Lower leg skin (tissue), 3 donors: Measurements from ENCODE around the gene WIZ.

Source experiments
- POLR2A ChIP-seq, 2 donors: fragments of 450-650 bp; IDR thresholded peaks; one replicate each; pipeline ENCODE4 v1.6.1; 2016 to 2017; ENCODE audit warnings: antibody characterized with exemption in 2 of 2, mild to moderate bottlenecking in 1 of 2, moderate library complexity in 1 of 2
- TF ChIP-seq, protein P1 (sequence below), 3 donors: fragments of 450-650 bp; IDR thresholded peaks; one replicate each; pipeline ENCODE4 v1.5.1; 2016; ENCODE audit warnings: antibody characterized with exemption in 3 of 3, mild to moderate bottlenecking in 3 of 3, moderate library complexity in 2 of 3

DNA sequence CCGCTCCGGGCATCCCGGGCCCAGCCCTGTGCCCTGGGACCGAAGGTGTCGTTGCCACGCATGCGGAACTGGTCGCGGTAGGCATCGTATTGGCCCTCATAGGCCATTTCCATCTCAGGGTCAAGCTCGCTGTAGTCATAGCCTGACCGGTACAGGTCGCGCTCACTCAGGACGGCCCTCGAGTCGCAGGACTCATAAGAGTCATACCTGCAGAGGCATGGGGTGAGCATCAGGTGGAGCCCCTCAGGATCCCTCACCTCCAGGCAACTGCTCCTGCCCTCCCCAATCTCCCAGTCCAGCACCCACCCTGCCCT is 48.4 kb downstream of the WIZ start:
- TF ChIP-seq, protein P1, sequence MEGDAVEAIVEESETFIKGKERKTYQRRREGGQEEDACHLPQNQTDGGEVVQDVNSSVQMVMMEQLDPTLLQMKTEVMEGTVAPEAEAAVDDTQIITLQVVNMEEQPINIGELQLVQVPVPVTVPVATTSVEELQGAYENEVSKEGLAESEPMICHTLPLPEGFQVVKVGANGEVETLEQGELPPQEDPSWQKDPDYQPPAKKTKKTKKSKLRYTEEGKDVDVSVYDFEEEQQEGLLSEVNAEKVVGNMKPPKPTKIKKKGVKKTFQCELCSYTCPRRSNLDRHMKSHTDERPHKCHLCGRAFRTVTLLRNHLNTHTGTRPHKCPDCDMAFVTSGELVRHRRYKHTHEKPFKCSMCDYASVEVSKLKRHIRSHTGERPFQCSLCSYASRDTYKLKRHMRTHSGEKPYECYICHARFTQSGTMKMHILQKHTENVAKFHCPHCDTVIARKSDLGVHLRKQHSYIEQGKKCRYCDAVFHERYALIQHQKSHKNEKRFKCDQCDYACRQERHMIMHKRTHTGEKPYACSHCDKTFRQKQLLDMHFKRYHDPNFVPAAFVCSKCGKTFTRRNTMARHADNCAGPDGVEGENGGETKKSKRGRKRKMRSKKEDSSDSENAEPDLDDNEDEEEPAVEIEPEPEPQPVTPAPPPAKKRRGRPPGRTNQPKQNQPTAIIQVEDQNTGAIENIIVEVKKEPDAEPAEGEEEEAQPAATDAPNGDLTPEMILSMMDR (IDR thresholded peaks at IDR 0.05) = no peak
- TF ChIP-seq POLR2A (IDR thresholded peaks at IDR 0.05) = no peak
